Putamen (tissue), 1 donor: Measurements from ENCODE around the gene B3GAT1.

ENCODE experiments used
- DNase-seq: peaks from one replicate; pipeline ENCODE4 v3.0.0-alpha.2; 2016; ENCODE audit warnings: low spot score

The B3GAT1 gene

DNA sequence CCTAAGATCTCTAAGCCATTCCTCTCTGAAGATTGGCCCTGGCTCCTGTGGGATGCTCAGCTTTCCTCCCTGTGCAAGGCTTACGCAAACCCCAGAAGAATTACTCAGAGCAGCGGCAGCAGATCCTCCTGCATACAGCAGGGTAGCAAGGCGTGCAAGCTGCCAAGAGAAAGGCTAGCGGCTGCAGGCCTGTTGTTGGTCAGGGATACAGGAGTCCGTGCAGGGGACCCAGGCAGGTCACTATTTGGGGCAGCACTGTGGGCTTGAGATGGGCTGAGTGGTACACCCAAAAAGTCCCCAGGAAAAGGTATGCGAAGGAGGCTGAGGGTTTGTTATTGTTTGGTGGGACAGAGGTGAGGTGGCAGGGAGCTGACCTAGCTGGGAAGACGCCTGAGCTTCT lies 78.7 kb downstream of the B3GAT1 start:
- no peak for DNase-seq

DNA sequence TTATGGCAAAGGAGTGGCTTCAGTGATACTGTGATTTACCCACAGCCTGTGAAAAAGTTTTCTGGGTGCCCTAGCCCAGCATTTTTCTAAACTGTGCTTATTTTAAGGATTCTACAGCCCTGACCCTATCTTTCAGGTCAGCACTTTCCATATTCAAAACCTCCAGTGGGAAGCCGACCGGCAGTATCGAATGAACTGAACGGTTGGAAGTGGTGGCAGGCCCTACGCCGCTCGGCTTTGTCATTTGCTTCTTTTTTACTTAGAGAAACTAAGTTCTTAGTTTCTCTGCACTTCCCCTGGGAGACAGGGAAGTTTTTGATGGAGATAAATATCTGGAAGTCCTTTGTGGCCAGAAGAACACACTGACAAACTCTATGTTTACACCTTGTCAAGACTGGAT lies 79.3 kb downstream of the B3GAT1 start:
- DNase-seq, result no peak

DNA sequence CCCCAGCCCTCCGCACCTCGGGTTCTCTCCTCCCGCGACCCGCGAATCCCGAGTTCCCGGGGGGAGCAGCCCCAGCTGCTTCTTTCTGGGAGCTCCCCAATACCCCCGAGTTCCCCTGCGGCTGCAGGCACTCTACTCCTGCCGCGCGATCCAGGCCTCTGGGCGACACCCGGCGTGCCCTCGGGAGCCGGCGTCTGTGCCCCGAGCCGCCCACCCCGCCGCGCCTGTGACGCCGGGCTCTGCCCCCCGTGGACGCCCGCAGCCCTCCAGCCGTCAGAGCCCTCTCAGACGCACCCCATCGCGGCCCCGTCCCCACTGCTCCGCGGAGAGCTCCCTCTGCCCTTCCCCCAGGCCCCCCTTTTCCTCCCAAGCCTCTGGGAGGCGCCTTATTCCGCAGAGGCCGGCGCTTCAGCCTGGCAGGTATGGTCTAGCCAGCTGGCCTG lies 79.8 kb downstream of the B3GAT1 start:
- DNase-seq, result no peak

DNA sequence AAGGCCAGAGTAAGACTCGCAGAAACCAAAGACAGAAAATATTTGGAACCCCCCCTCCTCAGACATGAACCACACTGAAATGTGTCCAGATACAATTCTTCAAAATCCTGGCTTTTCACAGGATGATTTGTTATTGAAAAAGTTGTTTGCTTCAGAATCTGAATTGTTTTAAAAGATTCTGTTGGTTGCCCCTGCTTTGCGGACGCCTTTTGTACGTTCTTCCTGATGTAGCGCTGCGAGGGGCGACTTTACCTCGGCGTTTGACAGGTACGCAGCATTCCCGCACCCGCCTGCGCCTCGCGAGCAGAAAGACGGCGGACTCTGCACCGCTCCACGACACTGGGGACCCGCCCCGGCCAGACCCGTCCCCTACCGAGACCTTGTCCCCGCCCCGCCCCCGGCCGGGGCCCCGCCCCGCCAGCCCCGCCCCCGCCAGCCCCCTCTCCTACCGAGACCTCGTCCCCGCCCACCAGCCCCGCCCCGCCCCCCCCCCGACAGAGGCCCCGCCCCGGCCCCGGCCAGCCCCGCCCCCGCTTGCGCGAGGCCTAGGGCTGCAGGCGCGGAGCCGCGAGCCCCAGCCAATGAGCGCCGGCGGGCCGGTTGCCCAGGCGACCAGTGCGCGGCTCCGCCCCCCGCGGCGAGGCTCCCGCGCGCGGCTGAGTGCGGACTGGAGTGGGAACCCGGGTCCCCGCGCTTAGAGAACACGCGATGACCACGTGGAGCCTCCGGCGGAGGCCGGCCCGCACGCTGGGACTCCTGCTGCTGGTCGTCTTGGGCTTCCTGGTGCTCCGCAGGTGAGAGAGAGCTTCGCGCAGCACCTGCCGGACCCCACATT lies 80.5 kb downstream of the B3GAT1 start, which contains the start of gene GLB1L2:
TSS of gene GLB1L2 (plus strand) at position 635 of the 835 bp plus-strand sequence. CDS start at position 709, 74 bp downstream.
- peak; percentile 76 for DNase-seq

DNA sequence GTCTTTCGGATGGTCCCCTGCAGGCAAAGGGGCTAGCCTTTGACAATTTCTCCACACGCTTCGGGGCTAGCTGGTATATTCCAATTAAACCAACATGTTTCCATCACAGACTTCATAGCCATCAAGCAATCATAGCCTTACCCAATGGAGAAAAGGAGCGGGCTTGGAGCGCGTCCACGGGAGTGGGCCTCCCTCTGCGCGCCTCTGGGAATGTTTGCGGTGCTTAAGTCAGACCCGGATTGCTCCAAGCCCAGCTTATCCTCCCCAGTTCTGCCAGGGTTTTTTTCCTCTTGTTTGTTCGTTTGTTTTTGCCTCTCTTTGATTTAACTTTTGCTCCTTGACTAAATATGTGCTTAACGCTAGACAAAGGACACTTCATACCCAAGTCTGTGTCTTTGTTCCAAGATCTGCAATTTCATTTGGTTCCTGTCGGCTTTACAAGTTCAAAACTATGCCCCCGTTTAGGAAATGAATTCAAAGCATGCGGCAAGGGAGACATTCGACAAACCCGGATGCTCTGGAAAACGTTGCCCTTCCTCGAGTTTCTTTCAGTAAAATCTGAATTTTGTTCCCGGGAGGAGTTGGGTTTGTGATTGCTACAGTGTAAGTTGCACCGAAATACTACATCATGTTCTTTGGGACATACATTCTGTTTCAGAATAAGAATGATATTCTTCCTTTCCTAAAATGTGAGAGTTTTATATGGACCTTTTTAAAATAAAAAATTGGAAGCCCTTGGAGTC lies 81.3 kb downstream of the B3GAT1 start:
- no peak for DNase-seq
